Stimulated activated CD4-positive, alpha-beta T cell treated with anti-CD3 and anti-CD28 coated beads, TNF-alpha, amount 100 ng/mL, for 24 hours (primary cell): Measurements from ENCODE around the gene ZNF213.
"Not testable (repeated sequence)": the region's sequence is repeated elsewhere in the genome, so short reads cannot be mapped to it uniquely, and the experiment has no call there.

ENCODE experiments used
- DNase-seq, 3 experiments: peaks; one replicate each; pipeline ENCODE4 v3.0.0-alpha.2; 2020; ENCODE audit warnings: low read depth in 3 of 3

ZNF213 gene

DNA sequence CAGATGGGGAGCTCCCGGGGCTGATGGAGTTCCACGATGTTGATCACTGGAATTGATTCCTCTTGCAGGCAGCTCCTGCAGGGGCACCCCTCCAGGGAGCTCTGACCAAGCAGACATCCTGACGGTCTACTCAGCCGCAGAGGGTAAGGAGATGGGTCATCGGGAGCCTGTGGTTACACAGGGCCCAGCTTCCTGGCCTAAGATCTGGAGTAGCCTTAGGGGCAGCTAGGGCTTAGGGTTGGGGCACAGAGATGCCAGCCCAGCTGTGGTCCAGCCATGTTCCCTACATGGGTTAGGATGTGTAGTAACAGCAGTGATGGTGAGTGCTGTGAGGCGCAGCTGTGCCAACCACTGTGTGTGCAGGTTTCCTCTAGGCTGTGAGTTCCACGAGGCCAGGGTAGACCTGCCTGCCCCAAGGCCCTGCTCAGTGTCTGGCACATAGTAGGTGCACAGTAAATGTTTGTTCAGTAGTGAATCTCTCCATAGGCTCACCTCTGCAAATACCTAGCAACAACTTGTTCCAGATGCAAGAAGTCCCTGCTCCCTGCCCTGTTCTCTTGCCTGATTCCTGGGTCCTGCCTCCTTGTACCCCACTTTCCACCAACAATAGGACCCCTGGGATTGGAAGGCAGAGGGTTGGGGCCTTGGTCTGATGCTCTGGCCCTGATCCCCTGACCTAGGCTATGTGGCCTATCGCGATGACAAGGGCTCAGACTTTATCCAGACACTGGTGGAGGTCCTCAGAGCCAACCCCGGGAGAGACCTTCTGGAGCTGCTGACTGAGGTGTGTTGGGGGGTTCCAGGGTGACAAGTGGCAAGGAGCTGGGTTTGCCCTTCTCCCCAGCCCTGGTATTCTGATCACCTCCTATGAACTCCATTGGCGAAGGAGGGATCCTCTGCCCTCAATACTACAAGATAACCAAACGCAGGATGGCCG, 13.7 kb downstream of the ZNF213 start:
- DNase-seq: no peak

DNA sequence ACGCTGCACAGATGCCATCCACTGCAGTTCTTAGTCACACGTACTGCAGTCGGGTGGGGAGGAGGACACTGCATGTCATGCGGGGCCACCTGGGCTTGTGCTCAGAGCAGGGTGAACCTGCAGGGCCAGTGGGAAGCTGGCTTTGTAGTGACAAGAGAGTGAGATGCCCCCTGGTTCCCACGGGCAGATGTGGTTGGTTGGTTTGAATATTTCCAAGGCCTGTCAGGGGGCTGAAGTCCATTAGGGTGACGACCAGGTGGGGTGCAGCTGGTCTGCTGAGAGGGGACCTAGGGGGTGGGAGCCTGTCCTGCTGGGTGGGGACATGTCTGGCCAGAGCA, 14.3 kb downstream of the ZNF213 start:
- no peak for DNase-seq

DNA sequence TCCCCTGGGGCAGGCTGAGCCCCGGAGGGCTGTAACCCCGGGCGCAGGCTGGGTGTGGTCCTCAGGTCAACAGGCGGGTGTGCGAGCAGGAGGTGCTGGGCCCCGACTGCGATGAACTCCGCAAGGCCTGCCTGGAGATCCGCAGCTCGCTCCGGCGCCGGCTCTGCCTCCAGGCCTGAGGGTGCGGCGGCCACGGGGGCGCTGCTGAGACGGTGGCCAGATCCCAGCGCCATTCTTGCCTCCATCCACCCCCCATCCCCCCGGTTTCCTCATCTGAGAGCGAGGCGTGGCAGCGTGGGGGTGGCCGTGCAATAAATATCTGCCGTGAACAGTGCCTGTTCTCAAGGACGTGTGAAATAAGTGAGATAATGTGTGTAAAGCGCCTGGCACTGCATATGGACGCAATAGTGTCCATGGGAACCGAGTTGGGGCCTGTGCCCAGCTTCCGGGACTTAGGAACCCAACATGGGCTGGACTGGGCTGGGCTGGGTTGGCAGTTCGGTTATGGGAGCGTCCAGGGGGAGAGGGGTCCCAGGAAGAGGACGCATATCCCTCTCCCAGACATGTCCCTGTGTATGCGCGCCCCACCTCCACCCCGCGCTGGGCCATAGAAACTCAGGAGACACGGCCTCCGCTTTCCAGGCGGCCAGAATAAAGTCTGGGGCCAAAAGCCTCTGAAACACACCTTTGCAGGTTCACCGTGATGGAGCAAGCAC, 15.0 kb downstream of the ZNF213 start:
- DNase-seq: peak in 1 of 3 experiments; percentile 61

DNA sequence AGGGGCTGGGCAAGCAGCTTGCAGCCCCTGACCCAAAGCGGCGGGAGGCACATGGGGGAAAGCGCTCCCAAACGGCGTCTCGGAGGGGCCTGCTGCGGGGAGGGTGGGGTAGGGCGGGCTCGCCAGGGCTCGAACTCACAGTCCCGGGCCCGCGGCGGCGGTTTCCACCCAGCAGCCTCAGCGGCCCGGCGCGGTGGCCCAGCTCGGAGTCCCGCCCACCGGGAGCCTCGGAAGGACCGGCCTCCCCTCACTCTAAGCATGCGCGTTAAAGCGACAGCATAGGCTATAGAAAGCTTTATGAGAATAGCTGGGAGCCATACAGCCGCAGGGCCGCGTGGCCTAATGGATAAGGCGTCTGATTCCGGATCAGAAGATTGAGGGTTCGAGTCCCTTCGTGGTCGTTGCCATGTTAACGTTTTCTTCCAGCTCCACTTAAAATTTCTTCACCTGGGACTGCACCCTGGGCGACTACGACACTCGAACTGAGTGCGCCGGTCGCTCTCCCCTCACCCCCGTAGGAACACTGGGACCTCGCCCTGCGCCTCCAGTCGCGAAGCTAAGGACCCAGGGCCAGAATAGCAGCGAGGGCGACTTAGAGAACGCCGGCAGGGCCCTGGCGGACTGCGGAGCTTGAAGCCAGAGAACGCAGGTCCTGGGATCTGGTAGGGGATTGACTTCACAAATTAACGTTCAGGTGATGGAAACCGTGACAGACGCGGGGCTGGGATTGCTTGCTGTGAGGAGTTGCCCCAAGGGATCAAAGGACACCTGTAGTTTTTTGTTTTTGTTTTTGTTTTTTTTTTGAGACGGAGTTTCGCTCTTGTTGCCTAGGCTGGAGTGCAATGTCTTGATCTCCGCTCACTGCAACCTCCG, 15.8 kb downstream of the ZNF213 start:
- DNase-seq: peak; percentile 97 to 99 (median 98)

DNA sequence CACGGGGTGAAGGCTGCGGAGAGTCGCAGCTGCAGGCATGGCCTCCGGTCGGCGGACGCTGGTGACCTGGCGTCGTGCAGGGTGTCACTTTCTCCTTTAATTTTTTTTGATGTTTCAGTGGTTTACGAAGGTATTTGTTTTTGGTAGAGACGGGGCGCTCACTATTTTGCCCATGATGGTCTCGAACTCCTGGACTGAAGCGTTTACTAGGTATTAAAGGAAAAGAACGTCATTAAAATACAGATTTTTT, 17.1 kb downstream of the ZNF213 start:
- no peak for DNase-seq

DNA sequence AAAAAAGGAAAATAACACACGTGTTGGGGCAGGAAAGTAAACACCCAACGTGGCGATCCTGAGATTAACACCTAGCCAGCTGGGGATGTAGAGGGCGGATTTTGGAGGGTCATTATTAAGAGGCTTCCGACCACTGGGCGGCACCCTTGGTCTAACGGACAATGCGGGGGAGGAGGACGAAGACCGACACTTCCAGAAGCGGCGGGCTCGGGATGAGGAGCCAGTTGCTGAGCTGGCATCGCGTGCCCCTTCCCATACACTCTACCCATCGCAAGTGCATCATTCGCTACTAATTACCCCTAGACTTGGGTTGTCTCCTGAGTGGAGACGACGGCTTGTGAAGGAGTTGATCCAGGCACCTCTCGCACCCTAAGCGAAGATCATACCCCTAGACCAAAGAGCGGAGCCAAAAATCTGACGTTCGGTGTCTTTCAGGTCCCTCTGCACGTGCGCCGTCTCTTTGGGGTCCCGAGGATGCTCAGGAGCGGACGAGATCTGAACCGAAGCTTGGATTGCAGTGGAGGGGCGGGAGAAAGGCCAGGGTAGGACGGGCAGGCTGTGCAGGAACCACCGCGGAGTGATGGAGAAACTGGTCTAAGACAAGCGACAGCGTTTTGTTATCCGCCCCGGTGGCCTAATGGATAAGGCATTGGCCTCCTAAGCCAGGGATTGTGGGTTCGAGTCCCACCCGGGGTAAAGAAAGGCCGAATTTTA, 17.6 kb downstream of the ZNF213 start:
- DNase-seq: peak; percentile 75 to 92 (median 80)

DNA sequence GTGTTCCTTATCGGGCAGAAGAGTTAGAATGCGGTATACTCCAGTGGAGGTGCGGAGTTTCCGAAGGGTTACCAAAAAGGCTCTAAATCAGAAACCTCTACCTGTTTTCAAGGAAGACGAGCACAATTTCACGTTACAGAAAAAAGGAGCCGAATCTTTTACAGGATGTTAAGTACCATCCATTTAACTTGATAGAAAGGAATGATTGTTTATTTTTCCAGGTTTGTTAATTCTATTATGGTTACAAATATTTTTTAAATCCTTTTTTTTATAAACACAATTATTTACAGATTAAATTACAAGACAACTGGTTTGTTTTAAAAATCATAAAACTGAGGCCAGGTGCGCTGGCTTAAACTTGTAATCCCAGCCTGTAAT, 18.2 kb downstream of the ZNF213 start:
- no peak for DNase-seq

DNA sequence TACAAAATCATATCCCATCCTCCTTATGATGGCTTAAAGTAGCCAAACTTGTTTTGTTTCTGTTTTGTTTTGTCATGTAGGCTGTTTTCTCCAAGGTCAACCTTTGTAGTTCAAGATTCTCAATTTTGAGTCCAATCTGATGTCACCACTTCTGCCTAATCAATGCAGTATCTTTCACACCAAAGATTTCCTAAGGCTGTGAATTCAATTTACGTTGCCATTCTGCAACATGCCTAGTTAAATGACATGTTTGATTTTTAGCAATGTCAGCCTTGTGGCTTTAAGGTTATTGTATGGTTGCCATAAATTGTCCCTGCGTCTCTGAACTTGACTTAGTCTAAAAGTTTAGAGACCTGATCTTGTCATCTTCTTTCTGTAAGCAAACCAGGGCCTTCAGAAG, 20.4 kb downstream of the ZNF213 start:
- no peak for DNase-seq

DNA sequence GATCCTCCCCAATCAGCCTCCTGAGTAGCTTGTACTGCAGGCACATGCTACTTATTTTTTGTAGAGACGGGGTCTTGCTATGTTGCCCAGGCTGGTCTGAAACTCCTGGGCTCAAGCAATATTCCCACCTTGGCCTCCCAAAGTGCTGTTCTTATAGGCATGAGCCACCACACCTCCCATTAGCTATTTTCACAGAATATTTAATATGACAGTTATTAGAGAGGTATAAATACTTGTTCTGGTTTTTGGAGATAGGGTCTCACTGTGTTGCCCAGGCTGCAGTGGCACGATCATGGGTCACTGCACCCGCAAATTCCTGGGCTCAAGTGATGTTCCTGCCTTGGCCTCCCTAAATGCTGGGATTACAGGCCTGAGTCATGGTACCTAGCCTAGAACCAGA, 21.1 kb downstream of the ZNF213 start:
- no peak for DNase-seq

DNA sequence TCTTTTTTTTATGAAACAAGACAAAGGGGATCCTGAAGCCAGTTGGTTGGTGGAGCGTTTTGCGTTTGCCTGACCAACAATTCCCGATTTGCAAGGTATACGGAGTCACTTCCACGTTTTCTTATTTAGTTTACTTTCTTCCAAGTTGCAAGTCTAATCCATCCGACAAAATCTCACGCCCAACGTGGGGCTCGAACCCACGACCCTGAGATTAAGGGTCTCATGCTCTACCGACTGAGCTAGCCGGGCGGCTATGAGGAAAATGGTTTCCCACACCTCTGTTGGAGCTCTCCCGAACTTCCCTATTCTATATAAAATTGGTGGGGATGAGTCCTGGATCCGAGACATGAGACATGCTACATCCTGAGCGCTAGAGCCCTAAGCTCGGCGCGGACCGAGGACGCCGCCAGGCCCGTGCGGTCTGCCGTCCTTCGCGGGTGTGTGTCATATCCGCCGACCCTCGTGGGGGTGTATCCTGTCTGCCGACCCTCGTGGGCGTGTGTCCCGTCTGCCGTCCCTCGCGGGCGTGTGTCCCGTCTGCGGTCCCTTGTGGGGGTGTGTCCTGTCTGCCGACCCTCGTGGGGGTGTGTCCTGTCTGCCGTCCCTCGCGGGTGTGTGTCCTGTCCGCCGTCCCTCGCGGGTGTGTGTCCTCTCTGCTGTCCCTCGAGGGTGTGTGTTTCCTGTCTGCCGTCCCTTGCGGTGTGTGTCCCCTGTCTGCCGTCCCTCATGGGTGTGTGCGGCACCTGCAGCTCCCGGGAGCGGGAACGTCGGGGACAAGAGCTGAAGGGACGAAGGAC, 22.6 kb downstream of the ZNF213 start:
- peak in 2 of 3 experiments; percentile 46 to 65 for DNase-seq

DNA sequence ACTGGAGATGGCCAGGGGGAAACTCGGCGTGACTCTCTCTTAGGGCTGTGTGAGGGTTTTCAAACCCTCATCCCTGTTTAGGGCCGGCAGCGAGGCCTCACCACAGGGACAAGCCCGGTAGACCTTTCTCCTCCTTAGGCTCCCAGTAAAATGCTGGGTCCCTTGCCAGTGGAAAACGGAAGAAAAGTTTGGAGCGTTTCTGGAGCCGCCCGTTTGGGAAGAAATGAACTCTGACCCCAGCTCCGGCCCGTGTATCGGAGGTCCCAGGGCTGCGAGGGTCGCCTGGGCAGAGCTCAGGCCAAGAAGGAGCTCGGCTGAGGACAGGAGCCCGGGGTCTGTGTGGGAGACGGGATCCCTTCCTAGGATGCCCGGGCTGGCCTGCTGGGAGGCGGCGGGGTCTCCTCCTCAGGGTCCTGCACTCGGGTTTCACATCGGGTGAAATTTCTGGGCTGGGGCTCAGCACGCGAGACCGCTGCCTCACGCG, 23.2 kb downstream of the ZNF213 start:
- no peak for DNase-seq

DNA sequence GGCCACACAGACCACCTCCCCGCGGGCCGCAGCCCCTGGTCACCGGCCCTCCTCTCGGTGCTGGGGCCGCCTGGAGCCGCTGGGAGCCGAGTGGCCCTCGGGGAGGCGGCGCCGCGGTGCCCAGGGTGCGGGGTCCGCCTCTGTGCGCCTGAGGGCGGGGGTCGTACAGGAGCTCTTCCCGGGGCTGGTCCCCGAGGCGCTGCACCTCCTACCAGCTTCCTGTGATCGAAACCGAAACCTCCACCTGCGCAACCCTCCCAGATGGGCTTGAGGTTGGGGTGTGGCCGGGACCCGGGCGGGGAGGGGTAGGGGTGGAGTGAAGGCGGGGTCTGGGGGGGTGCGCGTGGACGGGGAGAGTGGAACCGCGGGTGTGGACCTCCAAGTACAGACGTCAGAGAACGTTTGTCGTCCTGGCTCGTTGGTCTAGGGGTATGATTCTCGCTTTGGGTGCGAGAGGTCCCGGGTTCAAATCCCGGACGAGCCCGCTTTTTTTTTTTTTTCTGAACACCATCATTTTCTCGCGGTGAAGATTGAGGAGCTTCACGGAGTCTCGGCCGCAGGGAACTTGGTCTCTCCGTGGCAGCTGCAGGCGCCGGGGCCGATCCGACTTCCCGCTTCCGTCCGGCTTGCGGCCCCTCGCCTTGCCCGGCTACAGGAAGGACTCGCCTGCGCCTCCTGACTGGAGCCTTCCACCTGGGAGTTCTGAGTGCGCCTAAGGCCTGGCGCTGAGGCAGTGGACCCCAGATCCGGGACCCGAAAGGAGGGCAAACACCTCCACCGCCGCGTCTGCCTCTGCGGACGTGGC, 23.9 kb downstream of the ZNF213 start:
- peak; percentile 69 to 81 (median 70) for DNase-seq

DNA sequence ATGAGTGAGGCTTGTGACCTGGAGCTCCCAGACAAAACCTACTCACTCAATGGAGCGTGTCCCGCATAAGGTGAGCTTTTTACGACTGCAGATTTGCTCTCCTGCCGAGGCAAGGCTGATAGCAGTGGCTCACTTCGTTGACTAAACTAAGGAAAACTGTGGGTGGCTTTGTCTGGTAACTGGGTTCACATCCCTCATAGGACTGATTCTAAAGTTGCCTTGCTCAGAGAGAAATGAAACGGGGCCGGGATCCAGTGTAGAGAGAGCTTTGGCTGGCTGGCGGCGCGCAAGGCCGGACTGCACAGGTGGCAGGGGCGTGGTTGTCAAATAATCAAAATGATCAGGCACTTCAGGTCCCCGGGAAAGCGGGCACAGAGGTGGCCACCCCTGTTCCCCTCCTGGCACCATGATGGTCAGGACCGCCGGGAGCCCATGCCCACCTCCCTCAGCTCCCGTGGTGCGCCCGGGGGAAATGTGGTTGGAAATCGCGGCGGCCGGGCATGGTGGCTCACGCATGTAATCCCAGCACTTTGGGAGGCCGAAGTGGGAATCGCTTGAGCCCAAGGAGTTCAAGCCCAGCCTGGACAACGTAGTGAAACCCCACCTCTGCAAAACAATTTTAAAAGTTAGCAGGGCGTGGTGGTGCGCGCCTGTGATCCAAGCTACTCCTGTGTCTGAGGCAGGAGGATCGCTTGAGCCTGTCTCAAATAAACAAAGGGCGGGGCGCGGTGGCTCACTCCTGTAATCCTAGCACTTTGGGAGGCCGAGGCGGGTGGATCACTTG, 26.6 kb downstream of the ZNF213 start:
- no peak for DNase-seq

DNA sequence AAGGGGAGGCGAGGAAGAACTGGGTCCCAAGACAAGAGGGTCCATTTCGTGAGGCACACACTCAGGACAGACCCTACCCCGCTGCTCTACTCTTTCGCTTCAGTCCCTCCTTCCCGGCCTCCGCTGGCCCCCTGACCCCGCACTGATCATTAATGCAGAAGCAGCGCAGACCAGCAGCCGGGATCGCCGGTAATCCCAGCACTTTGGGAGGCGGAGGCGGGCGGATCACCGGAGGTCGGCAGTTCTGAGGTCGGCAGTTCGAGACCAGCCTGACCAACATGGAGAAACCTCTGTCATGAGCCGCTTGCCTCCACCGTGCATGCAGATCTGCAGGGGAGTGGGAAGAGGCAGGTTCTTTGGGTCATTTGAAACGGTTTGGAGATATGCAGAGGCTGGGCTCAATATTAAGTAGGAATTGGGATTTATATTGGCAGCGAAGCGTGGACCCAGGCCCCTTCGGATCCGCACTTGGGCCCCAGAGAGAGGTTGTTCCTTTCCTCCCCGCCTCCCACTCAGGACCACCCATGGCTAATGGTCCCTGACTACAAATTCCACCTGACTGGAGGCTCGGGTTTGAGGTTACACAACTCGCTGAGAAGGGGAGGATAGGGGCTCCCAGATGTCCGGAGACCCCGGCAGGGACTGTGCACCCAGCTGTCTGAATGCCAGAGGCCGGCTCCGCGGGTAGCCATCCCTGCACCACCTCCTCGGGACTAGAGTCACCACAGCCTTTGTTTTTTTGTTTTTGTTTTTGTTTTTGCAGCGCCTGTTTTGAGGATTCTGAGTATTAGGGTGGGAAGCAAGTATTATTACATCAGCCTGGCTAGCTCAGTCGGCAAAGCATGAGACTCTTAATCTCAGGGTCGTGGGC, 29.5 kb downstream of the ZNF213 start:
- no peak for DNase-seq

DNA sequence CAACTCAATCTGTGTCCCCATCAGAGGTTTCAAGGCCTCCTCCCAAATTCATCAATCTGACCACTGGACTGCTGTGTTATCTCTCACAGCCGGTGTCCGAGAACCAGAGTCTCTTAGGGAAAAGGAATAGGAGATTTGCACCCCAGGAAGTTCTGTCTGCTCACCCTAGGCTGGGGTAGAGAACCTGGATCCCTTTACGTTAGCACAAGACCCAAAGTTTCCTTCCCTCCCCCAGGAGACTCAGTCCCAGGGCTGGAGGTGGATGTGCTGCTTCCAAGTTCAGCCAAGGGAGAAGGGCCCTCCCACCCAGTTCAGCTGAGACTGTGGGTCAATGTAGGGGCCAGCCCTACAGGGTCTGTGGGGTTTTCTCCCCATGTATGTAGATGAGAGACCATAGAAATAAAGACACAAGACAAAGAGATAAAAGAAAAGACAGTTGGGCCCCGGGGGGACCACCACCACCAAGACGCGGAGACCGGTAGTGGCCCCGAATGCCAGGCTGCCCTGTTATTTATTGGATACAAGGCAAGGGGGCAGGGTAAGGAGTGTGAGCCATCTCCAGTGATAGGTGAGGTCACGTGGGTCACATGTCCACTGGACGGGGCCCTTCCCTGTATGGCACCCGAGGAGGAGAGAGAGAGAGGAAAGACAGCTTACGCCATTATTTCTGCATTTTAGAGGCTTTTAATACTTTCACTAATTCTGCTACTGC, 30.4 kb downstream of the ZNF213 start:
- DNase-seq: no peak

DNA sequence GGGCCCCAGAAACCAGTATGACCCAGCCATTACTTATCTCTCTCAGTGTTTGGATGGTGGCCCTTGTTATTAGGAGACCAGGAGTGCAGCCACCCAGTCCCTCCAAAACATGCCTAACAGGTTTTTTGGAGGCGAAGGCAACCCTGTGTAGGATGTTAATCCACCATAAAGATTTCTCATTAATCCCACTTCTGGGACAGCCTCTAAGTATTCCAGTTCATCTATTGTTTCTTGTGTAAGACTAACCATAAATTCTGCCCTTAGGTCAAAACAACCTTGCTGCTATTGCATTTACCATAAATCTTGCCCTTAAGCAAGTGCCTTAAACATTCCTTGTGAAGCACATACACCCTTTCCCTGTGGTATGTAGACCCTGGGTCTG, 31.7 kb downstream of the ZNF213 start:
- no peak for DNase-seq

DNA sequence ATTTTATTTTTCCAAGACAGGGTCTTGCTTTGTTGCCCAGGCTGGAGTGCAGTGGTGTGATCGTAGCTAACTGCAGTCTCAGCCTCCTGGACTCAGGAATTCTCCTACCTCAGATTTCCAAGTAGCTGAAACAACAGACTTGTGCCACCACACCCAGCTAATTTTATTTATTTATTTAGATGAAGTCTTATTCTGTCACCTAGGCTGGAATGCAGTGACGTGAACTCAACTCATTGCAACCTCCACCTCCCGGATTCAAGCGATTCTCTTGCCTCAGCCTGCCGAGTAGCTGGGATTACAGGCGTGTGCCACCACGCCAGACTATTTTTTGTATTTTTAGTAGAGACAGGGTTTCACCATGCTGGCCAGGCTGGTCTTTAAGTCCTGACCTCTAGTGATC, 33.9 kb downstream of the ZNF213 start:
- DNase-seq: not testable (repeated sequence)
